ENCODE results near the gene CPLX4. TPM values are rescaled to one million over a fixed set of nuclear protein-coding genes. Genes with fewer than 3 reads are reported as not detected.

Gene CPLX4
- total and polyA plus RNA-seq, 2 donors (not counting 1 experiment from before 2014, with no cell fraction given): not detected

- H4K20me1 ChIP-seq (ENCODE audit: control insufficient read depth, extremely low read depth, insufficient read depth, low read length): no peaks in the 10 kb centered on the region
- no peaks in the 10 kb centered on the region for H3K36me3 ChIP-seq (ENCODE audit: control insufficient read depth, insufficient read depth, low read length)
- no peak for TF ChIP-seq CTCF (conservative IDR thresholded peaks at IDR 0.05 in 1 of 2, IDR thresholded peaks at IDR 0.05 in 1 of 2; ENCODE audit: low read depth in 1 of 2, low read length in 2 of 2)
- TF ChIP-seq EZH2 (IDR thresholded peaks at IDR 0.05; ENCODE audit: low read length, missing control alignments): no peak
- no peak overlapping the region for H3K9ac ChIP-seq (ENCODE audit: insufficient read depth, low read length)
- peaks cover 19% of the 10 kb centered on the region for H3K27me3 ChIP-seq (ENCODE audit: control insufficient read depth, insufficient read depth, low read length)
- no peak overlapping the region for H3K4me2 ChIP-seq (ENCODE audit: extremely low read depth, insufficient read depth, low read length)
- H3K79me2 ChIP-seq (ENCODE audit: control insufficient read depth, insufficient read depth, low read length): no peaks in the 10 kb centered on the region
- H2AFZ ChIP-seq (ENCODE audit: low read length): no peak overlapping the region
- H3K27ac ChIP-seq (ENCODE audit: insufficient read depth, low read length): no peak overlapping the region
- no peak for DNase-seq (ENCODE audit: low read depth in 2 of 2)
- no peaks in the 10 kb centered on the region for H3K9me3 ChIP-seq (ENCODE audit: control insufficient read depth, insufficient read depth, low read depth, low read length)
- H3K4me1 ChIP-seq (ENCODE audit: control insufficient read depth, extremely low read depth, insufficient read depth, low read length): no peaks in the 10 kb centered on the region
- H3K4me3 ChIP-seq (replicated peaks in 1 of 4; ENCODE audit: control extremely low read depth in 1 of 4, insufficient read depth in 1 of 4, low read depth in 3 of 4, low read length in 4 of 4): no peak overlapping the region
Measured at GRCh38 chr18:59300676-59301285, 17.7 kb downstream of the CPLX4 start.

GRCh38 chr18:59298871-59299270 is 19.6 kb downstream of the CPLX4 start:
- H3K27me3 ChIP-seq (ENCODE audit: control insufficient read depth, insufficient read depth, low read length): peaks cover 28% of the 10 kb centered on the region
- no peaks in the 10 kb centered on the region for H3K9me3 ChIP-seq (ENCODE audit: control insufficient read depth, insufficient read depth, low read depth, low read length)
- no peak for TF ChIP-seq EZH2 (IDR thresholded peaks at IDR 0.05; ENCODE audit: low read length, missing control alignments)
- no peak for TF ChIP-seq CTCF (conservative IDR thresholded peaks at IDR 0.05 in 1 of 2, IDR thresholded peaks at IDR 0.05 in 1 of 2; ENCODE audit: low read depth in 1 of 2, low read length in 2 of 2)
- no peaks in the 10 kb centered on the region for H4K20me1 ChIP-seq (ENCODE audit: control insufficient read depth, extremely low read depth, insufficient read depth, low read length)
- no peaks in the 10 kb centered on the region for H3K79me2 ChIP-seq (ENCODE audit: control insufficient read depth, insufficient read depth, low read length)
- H3K27ac ChIP-seq (ENCODE audit: insufficient read depth, low read length): no peak overlapping the region
- no peak overlapping the region for H3K9ac ChIP-seq (ENCODE audit: insufficient read depth, low read length)
- no peak for DNase-seq (ENCODE audit: low read depth in 2 of 2)
- no peaks in the 10 kb centered on the region for H3K4me1 ChIP-seq (ENCODE audit: control insufficient read depth, extremely low read depth, insufficient read depth, low read length)
- H3K36me3 ChIP-seq (ENCODE audit: control insufficient read depth, insufficient read depth, low read length): no peaks in the 10 kb centered on the region
- H2AFZ ChIP-seq (ENCODE audit: low read length): no peak overlapping the region
- H3K4me2 ChIP-seq (ENCODE audit: extremely low read depth, insufficient read depth, low read length): no peak overlapping the region
- H3K4me3 ChIP-seq (replicated peaks in 1 of 4; ENCODE audit: control extremely low read depth in 1 of 4, insufficient read depth in 1 of 4, low read depth in 3 of 4, low read length in 4 of 4): no peak overlapping the region

GRCh38 chr18:59293317-59293716 is 25.1 kb downstream of the CPLX4 start:
- Histone ChIP-seq H3K27ac (ENCODE audit: insufficient read depth, low read length) (no peak overlapping the region), H3K4me2 (ENCODE audit: extremely low read depth, insufficient read depth, low read length) (no peak overlapping the region), H3K9ac (ENCODE audit: insufficient read depth, low read length) (no peak overlapping the region), H2AFZ (ENCODE audit: low read length) (no peak overlapping the region), H3K27me3 (ENCODE audit: control insufficient read depth, insufficient read depth, low read length) (peaks cover 21% of the 10 kb centered on the region), H3K36me3 (ENCODE audit: control insufficient read depth, insufficient read depth, low read length) (no peaks in the 10 kb centered on the region), H3K4me3 (replicated peaks in 1 of 4; ENCODE audit: control extremely low read depth in 1 of 4, insufficient read depth in 1 of 4, low read depth in 3 of 4, low read length in 4 of 4) (no peak overlapping the region), H3K79me2 (ENCODE audit: control insufficient read depth, insufficient read depth, low read length) (no peaks in the 10 kb centered on the region), H3K9me3 (ENCODE audit: control insufficient read depth, insufficient read depth, low read depth, low read length) (no peaks in the 10 kb centered on the region), H4K20me1 (ENCODE audit: control insufficient read depth, extremely low read depth, insufficient read depth, low read length) (no peaks in the 10 kb centered on the region), H3K4me1 (ENCODE audit: control insufficient read depth, extremely low read depth, insufficient read depth, low read length) (no peaks in the 10 kb centered on the region)
- no peak for DNase-seq (ENCODE audit: low read depth in 2 of 2)
- no peak for TF ChIP-seq CTCF (conservative IDR thresholded peaks at IDR 0.05 in 1 of 2, IDR thresholded peaks at IDR 0.05 in 1 of 2; ENCODE audit: low read depth in 1 of 2, low read length in 2 of 2)
- no peak for TF ChIP-seq EZH2 (IDR thresholded peaks at IDR 0.05; ENCODE audit: low read length, missing control alignments)
